ENCODE measurements around the gene CBX6.
"Not testable (repeated sequence)": the region's sequence is repeated elsewhere in the genome, so short reads cannot be mapped to it uniquely, and the experiment has no call there.

The CBX6 gene

GRCh38 chr22:38872172-38872830 lies at the start of gene CBX6:
Gene CBX6 (minus strand): TSS chr22:38872216. CDS start chr22:38872190, 26 bp downstream.
- peak; percentile 93 for DNase-seq (ENCODE audit: low read depth)

DNA sequence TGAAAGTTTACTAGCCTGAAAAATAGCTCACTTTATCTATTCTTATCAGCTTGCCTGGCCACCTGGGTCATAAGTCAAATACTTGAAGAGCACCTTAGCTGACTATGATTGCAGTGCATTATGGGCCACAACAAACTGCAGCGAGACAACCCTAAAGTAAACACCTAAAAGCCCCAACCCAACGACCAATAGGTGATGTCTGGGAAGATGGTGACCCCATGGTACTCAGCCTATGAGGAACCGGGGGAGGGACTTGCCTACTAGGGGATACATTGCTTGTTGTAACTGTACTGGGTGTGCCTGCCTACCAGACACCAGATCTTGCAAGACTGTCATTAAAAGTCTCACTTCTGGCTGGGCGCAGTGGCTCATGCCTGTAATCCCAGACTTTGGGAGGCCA lies 49.8 kb upstream of the CBX6 start:
- no peak for DNase-seq (ENCODE audit: low read depth)

- no peak for DNase-seq (ENCODE audit: low read depth)
Measured at GRCh38 chr22:38921120-38921519, 49.1 kb upstream of the CBX6 start.

- no peak for DNase-seq (ENCODE audit: low read depth)
Measured at GRCh38 chr22:38919631-38920190, 47.7 kb upstream of the CBX6 start.

GRCh38 chr22:38911434-38911833 lies 39.4 kb upstream of the CBX6 start:
- no peak for DNase-seq (ENCODE audit: low read depth)

DNA sequence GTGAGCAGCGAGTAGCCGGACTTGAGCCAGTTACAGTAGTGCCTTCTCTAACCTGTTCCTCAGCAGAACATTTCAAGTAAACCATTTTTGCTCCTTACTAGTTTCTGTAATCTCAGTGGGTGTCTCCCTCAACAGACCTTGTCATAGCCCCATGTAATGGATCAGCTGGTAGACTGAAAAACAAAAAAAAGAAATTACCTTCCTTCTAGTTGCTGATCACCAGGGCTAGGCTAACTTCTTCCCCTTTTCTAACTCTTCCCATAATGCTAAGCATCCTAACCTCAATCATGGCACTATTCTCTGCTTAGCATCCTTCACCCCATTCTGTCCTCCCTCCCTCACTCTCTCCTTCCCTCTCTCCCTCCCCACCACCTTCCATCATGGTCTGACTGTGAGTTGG lies 35.8 kb upstream of the CBX6 start:
- no peak for DNase-seq (ENCODE audit: low read depth)

DNA sequence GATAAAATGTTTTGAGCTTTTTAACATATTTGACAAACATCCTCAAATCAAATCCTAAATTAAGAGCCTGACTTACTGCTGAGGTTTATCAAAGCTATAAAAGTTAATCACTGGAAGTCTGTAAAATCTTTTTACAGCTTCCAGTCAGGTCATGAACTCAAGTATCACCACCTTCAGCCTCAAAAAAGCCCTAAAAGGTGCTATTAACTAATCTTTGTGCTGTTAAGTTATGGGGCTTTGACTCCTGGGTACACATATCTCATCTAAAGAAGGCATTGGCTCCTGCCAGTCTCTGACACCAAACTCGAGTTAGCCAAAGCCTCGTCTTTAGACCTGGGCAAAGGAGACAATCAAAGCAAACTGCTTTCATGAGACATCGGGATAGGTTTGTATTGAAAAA lies 34.0 kb upstream of the CBX6 start:
- no peak for DNase-seq (ENCODE audit: low read depth)

DNA sequence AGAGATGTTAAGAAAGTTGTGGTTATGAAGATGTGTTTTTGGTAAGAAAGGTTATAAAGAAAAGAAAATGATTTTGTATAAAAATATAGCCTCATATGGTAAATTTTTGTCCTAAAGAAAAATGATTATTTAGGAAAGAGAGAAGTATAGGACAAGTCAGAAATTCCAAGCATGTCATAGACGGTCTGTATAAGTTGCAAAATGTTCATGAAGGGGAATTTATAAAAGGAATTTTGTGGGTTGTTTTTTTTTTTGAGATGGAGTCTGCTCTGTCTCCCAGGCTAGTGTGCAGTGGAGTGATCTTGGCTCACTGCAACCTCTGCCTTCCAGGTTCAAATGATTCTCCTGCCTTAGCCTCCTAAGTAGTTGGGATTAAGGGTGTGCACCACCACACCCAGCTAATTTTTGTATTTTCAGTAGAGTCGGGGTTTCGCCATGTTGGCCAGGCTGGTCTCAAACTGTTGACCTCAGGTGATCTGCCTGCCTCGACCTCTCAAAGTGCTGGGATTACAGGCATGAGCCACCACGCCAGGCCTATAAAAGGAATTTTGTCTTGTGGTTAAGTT lies 32.1 kb upstream of the CBX6 start:
- DNase-seq (ENCODE audit: low read depth): not testable (repeated sequence)

DNA sequence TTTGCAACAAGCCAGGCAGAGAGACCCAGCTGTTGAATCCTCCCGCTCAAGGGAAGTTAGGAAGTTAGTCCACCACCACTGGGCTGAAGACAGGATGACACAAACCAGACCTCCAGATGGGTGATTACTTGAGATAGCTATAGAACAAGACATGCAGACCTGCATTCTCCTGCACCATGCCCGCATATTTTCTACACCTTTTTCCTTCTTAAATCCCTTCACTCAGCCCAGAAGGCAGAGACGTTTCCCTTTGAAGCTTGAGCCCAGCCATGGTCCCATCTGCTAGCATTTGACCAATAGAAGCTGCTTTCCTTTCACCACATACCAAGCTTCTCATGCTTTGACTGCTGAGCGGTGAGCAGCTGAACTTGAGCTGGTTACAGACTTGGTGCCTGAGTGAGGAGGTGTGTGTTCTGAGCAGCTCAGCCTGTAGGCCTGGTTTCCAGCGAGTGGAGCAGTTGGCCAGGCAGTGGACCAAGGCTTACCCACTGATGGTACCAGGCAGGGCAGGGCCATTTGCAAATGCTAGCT lies 29.2 kb upstream of the CBX6 start:
- DNase-seq (ENCODE audit: low read depth): no peak

GRCh38 chr22:38900677-38901076 lies 28.7 kb upstream of the CBX6 start:
- DNase-seq (ENCODE audit: low read depth): no peak

DNA sequence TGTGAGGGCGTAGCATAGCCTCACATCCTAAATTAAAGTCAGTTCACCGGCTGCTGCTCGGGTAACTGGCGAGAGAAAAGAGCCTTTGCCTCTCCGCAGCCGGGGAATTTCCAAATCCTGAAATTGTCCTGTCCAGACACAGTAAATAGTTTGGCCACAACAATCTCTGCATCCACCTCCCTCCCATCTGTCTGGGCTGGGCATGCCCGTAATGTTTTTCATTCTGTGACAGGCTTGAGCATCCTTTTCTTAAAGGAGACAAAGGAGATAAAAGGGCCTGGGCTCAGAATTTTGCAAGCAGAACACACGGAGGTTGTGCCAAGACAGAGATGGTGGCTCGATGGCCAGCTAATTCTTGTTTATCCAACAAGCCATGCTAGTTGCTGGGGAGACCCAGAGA lies 19.2 kb upstream of the CBX6 start:
- no peak for DNase-seq (ENCODE audit: low read depth)

DNA sequence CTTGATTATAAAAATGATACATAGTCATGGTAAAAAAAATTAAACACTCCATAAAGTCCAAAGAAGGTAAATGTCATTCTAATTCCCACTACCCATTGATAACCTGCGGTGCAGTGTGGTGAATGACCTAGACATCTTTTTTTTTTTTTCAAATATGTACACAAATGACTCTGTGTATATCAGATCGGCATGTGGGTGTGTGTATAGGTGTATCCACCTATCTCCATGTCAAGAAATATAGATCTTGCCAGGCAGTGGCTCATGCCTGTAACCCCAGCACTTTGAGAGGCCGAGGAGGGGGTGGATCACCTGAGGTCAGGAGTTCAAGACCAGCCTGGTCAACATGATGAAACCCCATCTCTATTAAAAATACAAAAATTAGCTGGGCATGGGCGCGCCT lies 18.4 kb upstream of the CBX6 start:
- no peak for DNase-seq (ENCODE audit: low read depth)

DNA sequence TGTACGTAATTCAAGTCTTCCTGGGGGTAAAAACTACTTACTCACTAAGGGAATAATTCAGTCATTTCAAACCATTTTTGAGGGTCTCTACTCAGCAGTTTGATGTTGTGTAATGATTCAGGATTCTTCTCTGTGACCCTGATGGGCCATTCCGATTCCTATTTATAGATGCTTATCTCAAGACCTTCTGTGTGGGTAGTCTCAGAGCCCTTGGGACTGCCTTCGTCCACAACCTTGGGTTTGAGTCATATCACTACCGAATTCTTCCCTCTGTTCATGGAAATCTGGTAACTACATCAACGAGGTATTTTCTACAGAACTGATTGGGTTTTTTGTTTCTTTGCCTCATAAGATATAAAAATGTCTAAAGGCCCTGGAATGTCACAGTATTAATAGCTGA lies 14.3 kb upstream of the CBX6 start:
- DNase-seq (ENCODE audit: low read depth): no peak

- DNase-seq (ENCODE audit: low read depth): no peak
Measured at GRCh38 chr22:38882972-38883622, 11.1 kb upstream of the CBX6 start.

GRCh38 chr22:38881997-38882879 lies 10.2 kb upstream of the CBX6 start:
- DNase-seq (ENCODE audit: low read depth): no peak

DNA sequence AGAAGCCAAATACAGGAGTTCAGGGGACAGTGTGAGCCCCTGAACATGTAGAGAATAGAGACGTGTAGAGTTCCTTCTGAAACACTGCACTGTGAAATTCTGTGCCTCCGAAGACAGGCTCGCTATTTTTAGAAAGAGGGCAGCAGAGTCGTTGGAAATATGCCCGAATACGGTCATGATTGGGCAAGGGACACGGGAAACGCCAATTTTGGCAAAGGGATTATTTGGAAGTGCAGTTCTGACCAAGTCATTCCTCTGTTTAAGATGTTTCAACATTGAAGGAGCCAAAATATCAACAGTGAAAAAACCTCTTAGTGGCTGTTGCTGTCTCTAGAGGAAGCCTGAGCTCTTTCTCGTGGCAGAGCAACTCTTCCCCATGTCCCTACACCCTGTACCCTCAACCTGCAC lies 9.5 kb upstream of the CBX6 start:
- no peak for DNase-seq (ENCODE audit: low read depth)

GRCh38 chr22:38879961-38880360 lies 7.9 kb upstream of the CBX6 start:
- no peak for DNase-seq (ENCODE audit: low read depth)

- DNase-seq (ENCODE audit: low read depth): no peak
Measured at GRCh38 chr22:38879108-38879729, 7.2 kb upstream of the CBX6 start.

DNA sequence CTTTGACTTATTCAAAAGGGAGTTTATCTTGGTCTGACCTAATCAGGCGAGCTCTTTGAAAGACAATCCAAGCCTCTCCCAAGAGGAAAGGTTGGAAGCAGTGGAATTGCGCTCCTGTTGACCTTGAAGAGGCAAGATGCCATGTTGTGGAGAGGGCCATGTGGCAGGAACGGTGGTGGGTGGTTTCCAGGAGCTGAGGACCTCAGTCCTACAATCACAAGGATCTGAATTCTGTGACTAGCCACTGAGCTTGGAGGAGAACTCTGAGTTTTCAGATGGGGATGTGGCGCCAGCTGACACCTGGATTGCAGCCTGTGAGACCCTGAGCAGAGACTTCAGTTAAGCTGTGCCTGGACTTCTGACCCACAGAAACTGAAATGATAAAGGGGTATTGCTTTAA lies 6.0 kb upstream of the CBX6 start:
- DNase-seq (ENCODE audit: low read depth): no peak

DNA sequence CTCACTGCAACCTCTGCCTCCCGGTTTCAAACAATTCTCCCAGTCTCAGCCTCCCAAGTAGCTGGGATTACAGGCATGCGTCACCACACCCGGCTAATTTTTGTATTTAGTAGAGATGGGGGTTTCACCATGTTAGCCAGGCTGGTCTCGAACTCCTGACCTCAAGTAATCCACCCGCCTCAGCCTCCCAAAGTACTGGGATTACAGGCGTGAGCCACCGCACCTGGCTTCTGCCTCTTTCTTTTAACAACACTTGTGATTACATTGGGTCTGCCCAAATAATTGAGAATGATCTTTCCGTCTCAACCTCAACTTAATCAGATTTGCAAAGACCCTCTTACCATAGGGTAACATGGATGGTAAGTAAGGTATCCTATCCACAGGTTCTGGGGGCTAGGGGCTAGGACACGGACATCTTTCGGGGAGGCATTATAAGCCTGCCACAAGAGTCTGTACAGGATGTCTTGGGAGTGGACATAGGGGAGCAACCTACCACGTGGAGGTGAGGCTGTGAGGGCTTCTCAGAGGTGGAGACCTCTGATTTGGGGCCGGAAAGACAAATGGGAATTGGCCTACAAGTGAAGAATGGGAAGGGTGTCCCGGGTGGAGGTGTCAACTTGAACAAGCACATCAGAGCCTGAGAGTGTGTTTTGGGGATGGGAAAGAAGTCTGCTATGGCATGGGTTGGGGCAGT lies 2.7 kb upstream of the CBX6 start:
- no peak for DNase-seq (ENCODE audit: low read depth)

Data from stimulated activated CD4-positive, alpha-beta T cell treated with anti-CD3 and anti-CD28 coated beads, Interleukin-2, amount 100 ng/mL, for 4 hours (primary cell).